ENCODE data around the gene NPLOC4. TPM values are rescaled to one million over a fixed set of nuclear protein-coding genes. Genes with fewer than 3 reads are reported as not detected.

The NPLOC4 gene
- total and polyA plus RNA-seq, 2 donors from 2014 or later = 41.5 to 86.4 TPM

DNA sequence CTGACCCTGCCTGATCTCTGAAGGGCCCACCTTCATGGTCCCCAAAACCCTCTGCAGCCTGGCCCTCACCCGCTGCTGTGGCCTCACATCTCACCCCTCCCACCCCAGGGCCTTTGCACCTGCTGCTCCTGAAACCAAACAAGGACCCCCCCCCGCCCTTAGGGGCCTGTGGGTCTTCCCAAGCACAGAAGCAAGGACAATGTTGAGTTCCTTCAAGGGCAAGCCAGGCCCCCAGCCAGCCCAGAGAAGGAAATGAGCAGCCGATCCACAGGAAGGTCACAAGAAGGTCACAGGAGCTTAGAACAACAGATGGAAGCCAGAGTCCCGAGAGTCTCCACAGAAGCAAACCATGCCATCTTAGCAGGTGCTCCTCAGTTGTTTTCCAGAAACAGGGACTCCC lies 19.9 kb upstream of the NPLOC4 start:
- intact Hi-C loops (cut with DNase I) = no loop called here
- DNase-seq (peak in 1 of 5 donors; percentile 9), FAIRE-seq (no peak)
- Histone ChIP-seq H3K4me3 (ENCODE audit: low read length in 3 of 3) (no peak overlapping the region), H3K4me1 (ENCODE audit: control insufficient read depth in 2 of 3, insufficient read depth in 2 of 3, low read depth in 1 of 3, low read length in 3 of 3) (peaks cover 0 to 2% (median 0%) of the 10 kb centered on the region in 3 donors), H3K27me3 (ENCODE audit: control insufficient read depth, insufficient read depth, low read length) (no peaks in the 10 kb centered on the region), H3K9ac (ENCODE audit: low read length in 3 of 3) (no peak overlapping the region), H3K36me3 (ENCODE audit: control insufficient read depth in 2 of 3, insufficient read depth in 3 of 3, low read length in 3 of 3) (no peaks in the 10 kb centered on the region), H3K9me3 (ENCODE audit: control insufficient read depth in 2 of 3, insufficient read depth in 1 of 3, low read length in 3 of 3) (no peaks in the 10 kb centered on the region), H3K27ac (ENCODE audit: low read depth in 2 of 2, low read length in 2 of 2) (no peak overlapping the region)
- TF ChIP-seq, protein P1, sequence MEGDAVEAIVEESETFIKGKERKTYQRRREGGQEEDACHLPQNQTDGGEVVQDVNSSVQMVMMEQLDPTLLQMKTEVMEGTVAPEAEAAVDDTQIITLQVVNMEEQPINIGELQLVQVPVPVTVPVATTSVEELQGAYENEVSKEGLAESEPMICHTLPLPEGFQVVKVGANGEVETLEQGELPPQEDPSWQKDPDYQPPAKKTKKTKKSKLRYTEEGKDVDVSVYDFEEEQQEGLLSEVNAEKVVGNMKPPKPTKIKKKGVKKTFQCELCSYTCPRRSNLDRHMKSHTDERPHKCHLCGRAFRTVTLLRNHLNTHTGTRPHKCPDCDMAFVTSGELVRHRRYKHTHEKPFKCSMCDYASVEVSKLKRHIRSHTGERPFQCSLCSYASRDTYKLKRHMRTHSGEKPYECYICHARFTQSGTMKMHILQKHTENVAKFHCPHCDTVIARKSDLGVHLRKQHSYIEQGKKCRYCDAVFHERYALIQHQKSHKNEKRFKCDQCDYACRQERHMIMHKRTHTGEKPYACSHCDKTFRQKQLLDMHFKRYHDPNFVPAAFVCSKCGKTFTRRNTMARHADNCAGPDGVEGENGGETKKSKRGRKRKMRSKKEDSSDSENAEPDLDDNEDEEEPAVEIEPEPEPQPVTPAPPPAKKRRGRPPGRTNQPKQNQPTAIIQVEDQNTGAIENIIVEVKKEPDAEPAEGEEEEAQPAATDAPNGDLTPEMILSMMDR (IDR thresholded peaks at IDR 0.05; ENCODE audit: borderline replicate concordance, extremely low read depth, insufficient read depth) = no peak

DNA sequence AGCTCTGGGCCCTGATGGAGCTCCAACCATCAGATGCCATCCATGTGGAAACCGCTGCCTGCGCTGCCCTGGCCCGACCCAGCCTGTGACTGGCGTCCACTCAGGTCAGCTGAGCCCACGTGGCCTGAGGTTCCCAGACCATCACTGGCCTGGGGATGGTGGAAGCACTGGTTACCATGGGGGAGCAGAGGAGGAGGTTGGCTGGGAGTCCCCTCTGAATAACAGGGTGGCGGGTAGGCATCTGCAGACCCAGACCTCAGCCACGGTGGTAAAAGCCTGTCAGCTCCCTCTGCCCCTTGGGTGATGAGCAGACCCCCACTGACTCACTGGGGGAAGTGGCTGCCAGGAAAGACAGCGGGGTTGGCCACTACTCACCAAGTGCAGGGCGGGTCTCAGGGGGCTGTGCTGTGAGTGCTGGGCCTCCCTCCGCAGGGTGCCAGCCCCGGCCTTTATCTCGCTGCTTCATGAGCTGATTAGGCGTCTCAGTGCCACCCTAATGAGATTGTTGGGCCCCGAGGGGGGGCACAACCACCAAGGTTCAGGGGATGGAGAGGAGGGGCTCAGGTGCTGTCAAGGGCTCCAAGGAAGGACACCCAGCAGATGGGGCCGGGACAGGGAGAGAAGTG lies 19.3 kb upstream of the NPLOC4 start, which contains the start of gene PDE6G:
PDE6G (minus strand) TSS at position 425 of the 626 bp plus-strand sequence. CDS start 3,237 bp downstream, outside the sequence.
- no peaks in the 10 kb centered on the region for H3K9me3 ChIP-seq (ENCODE audit: control insufficient read depth in 2 of 3, insufficient read depth in 1 of 3, low read length in 3 of 3)
- no peak within 1 kb of the TSS for H3K27ac ChIP-seq (ENCODE audit: low read depth in 2 of 2, low read length in 2 of 2)
- H3K36me3 ChIP-seq (ENCODE audit: control insufficient read depth in 2 of 3, insufficient read depth in 3 of 3, low read length in 3 of 3) = no peaks in the 10 kb centered on the region
- peaks cover 0 to 2% (median 0%) of the 10 kb centered on the region in 3 donors for H3K4me1 ChIP-seq (ENCODE audit: control insufficient read depth in 2 of 3, insufficient read depth in 2 of 3, low read depth in 1 of 3, low read length in 3 of 3)
- TF ChIP-seq, protein P1 (IDR thresholded peaks at IDR 0.05; ENCODE audit: borderline replicate concordance, extremely low read depth, insufficient read depth) = no peak
- no peak within 1 kb of the TSS for H3K4me3 ChIP-seq (ENCODE audit: low read length in 3 of 3)
- no peak within 1 kb of the TSS for H3K9ac ChIP-seq (ENCODE audit: low read length in 3 of 3)
- intact Hi-C loops (cut with DNase I) = no loop called here
- no peak for FAIRE-seq
- no peaks in the 10 kb centered on the region for H3K27me3 ChIP-seq (ENCODE audit: control insufficient read depth, insufficient read depth, low read length)
- peak in 1 of 5 donors; percentile 72 for DNase-seq

- Histone ChIP-seq H3K27me3 (ENCODE audit: control insufficient read depth, insufficient read depth, low read length) (no peaks in the 10 kb centered on the region), H3K9ac (ENCODE audit: low read length in 3 of 3) (no peak overlapping the region), H3K36me3 (ENCODE audit: control insufficient read depth in 2 of 3, insufficient read depth in 3 of 3, low read length in 3 of 3) (no peaks in the 10 kb centered on the region), H3K9me3 (ENCODE audit: control insufficient read depth in 2 of 3, insufficient read depth in 1 of 3, low read length in 3 of 3) (no peaks in the 10 kb centered on the region), H3K27ac (ENCODE audit: low read depth in 2 of 2, low read length in 2 of 2) (no peak overlapping the region), H3K4me3 (ENCODE audit: low read length in 3 of 3) (no peak overlapping the region), H3K4me1 (ENCODE audit: control insufficient read depth in 2 of 3, insufficient read depth in 2 of 3, low read depth in 1 of 3, low read length in 3 of 3) (peaks cover 0 to 2% (median 0%) of the 10 kb centered on the region in 3 donors)
- TF ChIP-seq, protein P1 (IDR thresholded peaks at IDR 0.05; ENCODE audit: borderline replicate concordance, extremely low read depth, insufficient read depth) = no peak
- FAIRE-seq (no peak), DNase-seq (no peak)
- intact Hi-C loops (cut with DNase I) = no loop called here
Observed at GRCh38 chr17:81655378-81656117, 18.6 kb upstream of the NPLOC4 start.
